IPS-11a (cell line): Measurements from ENCODE around the gene ZNF648.
"Not testable (repeated sequence)": the region's sequence is repeated elsewhere in the genome, so short reads cannot be mapped to it uniquely, and the experiment has no call there.

Source experiments
- H3K4me3 ChIP-seq: one replicate; pipeline ENCODE4 v1.5.1; 2013; ENCODE audit warnings: low read depth, low read length, control low read depth

ZNF648 gene

GRCh38 chr1:182061594-182061993 lies at the start of gene ZNF648:
Gene ZNF648 (minus strand): TSS chr1:182061712. CDS start chr1:182058010, 3,702 bp downstream.
- H3K4me3 ChIP-seq, result peak within 1 kb of the TSS; percentile 13

- H3K4me3 ChIP-seq, result no peak overlapping the region
These were observed 49.1 kb upstream of the ZNF648 start for GRCh38 chr1:182110635-182111034.

GRCh38 chr1:182109771-182110170 lies 48.3 kb upstream of the ZNF648 start:
- no peak overlapping the region for H3K4me3 ChIP-seq

- H3K4me3 ChIP-seq, result no peak overlapping the region
These were observed 45.7 kb upstream of the ZNF648 start for GRCh38 chr1:182107209-182107608.

- no peak overlapping the region for H3K4me3 ChIP-seq
These were observed 40.5 kb upstream of the ZNF648 start for GRCh38 chr1:182102043-182102416.

- H3K4me3 ChIP-seq, result no peak overlapping the region
These were observed 40.0 kb upstream of the ZNF648 start for GRCh38 chr1:182101415-182102042.

GRCh38 chr1:182098301-182098700 lies 36.8 kb upstream of the ZNF648 start:
- H3K4me3 ChIP-seq, result no peak overlapping the region

- no peak overlapping the region for H3K4me3 ChIP-seq
These were observed 34.4 kb upstream of the ZNF648 start for GRCh38 chr1:182095946-182096345.

GRCh38 chr1:182094514-182095005 lies 33.0 kb upstream of the ZNF648 start:
- not testable (repeated sequence) for H3K4me3 ChIP-seq

GRCh38 chr1:182093781-182094180 lies 32.3 kb upstream of the ZNF648 start:
- no peak overlapping the region for H3K4me3 ChIP-seq

GRCh38 chr1:182092336-182092735 lies 30.8 kb upstream of the ZNF648 start:
- H3K4me3 ChIP-seq, result no peak overlapping the region

- H3K4me3 ChIP-seq, result no peak overlapping the region
These were observed 29.6 kb upstream of the ZNF648 start for GRCh38 chr1:182091083-182091482.

GRCh38 chr1:182087719-182088350 lies 26.3 kb upstream of the ZNF648 start:
- no peak overlapping the region for H3K4me3 ChIP-seq

- H3K4me3 ChIP-seq, result no peak overlapping the region
These were observed 25.8 kb upstream of the ZNF648 start for GRCh38 chr1:182087304-182087703.

- H3K4me3 ChIP-seq, result no peak overlapping the region
These were observed 25.1 kb upstream of the ZNF648 start for GRCh38 chr1:182086620-182087019.

- H3K4me3 ChIP-seq, result no peak overlapping the region
These were observed 24.6 kb upstream of the ZNF648 start for GRCh38 chr1:182086136-182086535.

- no peak overlapping the region for H3K4me3 ChIP-seq
These were observed 24.2 kb upstream of the ZNF648 start for GRCh38 chr1:182085726-182086125.

- no peak overlapping the region for H3K4me3 ChIP-seq
These were observed 23.2 kb upstream of the ZNF648 start for GRCh38 chr1:182084487-182085316.

- no peak overlapping the region for H3K4me3 ChIP-seq
These were observed 22.5 kb upstream of the ZNF648 start for GRCh38 chr1:182083851-182084486.

- no peak overlapping the region for H3K4me3 ChIP-seq
These were observed 19.6 kb upstream of the ZNF648 start for GRCh38 chr1:182080955-182081582.

- H3K4me3 ChIP-seq, result no peak overlapping the region
These were observed 18.5 kb upstream of the ZNF648 start for GRCh38 chr1:182080040-182080439.
